Sigmoid colon (tissue), 7 donors: ENCODE results near the gene SPATA13. TPM values are rescaled to one million over a fixed set of nuclear protein-coding genes. Genes with fewer than 3 reads are reported as not detected.
A peak's percentile ranks its signal among the peaks of the same experiment; 100 is the strongest.

Experiments
- DNase-seq: peaks from one replicate; pipeline ENCODE4 v3.0.0-alpha.2; 2019
- H3K27ac ChIP-seq, 4 donors: fragments of 200-600 bp; sonication (generic); one replicate each; pipeline ENCODE4 v1.5.1; 2016 to 2019; ENCODE audit warnings: mild to moderate bottlenecking in 1 of 4
- H3K27me3 ChIP-seq, 3 donors: fragments of 200-600 bp; sonication (generic); one replicate each; pipeline ENCODE4 v1.5.1; 2019; ENCODE audit warnings: mild to moderate bottlenecking in 1 of 3
- H3K36me3 ChIP-seq, 4 donors: fragments of 200-600 bp; sonication (generic); one replicate each; pipeline ENCODE4 v1.5.1; 2016 to 2019
- H3K4me1 ChIP-seq, 4 donors: fragments of 200-600 bp; sonication (generic); one replicate each; pipeline ENCODE4 v1.5.1; 2017 to 2019
- H3K4me3 ChIP-seq, 4 donors: fragments of 200-600 bp; sonication (generic); one replicate each; pipeline ENCODE4 v1.5.1; 2017 to 2019; ENCODE audit warnings: mild to moderate bottlenecking in 2 of 4, moderate library complexity in 1 of 4
- H3K9me3 ChIP-seq, 4 donors: fragments of 200-600 bp in 3 of 4; sonication (generic) in 3 of 4; one replicate each; pipeline versions ENCODE4 v1.5.1 to v1.6.1; 2013 to 2019
- EP300 ChIP-seq, 4 donors: sonication (generic); formaldehyde crosslinking; IDR thresholded peaks; one replicate each; pipeline ENCODE4 v1.6.1; 2017; ENCODE audit warnings: antibody characterized with exemption in 4 of 4
- POLR2A ChIP-seq, 2 donors: fragments of 450-650 bp; IDR thresholded peaks; one replicate each; pipeline ENCODE4 v1.6.1; 2016; ENCODE audit warnings: antibody characterized with exemption in 2 of 2, mild to moderate bottlenecking in 2 of 2, moderate library complexity in 2 of 2
- POLR2AphosphoS5 ChIP-seq, 4 donors: sonication (generic); formaldehyde crosslinking; IDR thresholded peaks; one replicate each; pipeline ENCODE4 v1.6.1; 2017; ENCODE audit warnings: antibody characterized with exemption in 4 of 4
- WGBS, 2 donors: extraction: QIAGEN DNeasy Blood & Tissue Kit; methylation state at CpG; one replicate each; pipeline ENCODE4 v1.1.7; 2013; 5-methylcytosine and 5-hydroxymethylcytosine counted together
- intact Hi-C: fragments of 100-400 bp; cut with DNase I; formaldehyde crosslinking; loops from one replicate; pipeline ENCODE4 v1.15.1; 2023
- polyA plus RNA-seq, 3 donors: library from polyadenylated mRNA; stranded (reverse); fragments of 200-250 nt; gene quantifications; one replicate each; pipeline ENCODE4 v1.2.3, GENCODE V29; 2013
- total RNA-seq, 4 donors: library from RNA; depleted of rRNA; stranded (reverse); fragments of >200 nt; gene quantifications; one replicate each; pipeline ENCODE4 v1.1.0, GENCODE V29; 2016
- TF ChIP-seq, protein P1 (sequence below), 4 experiments: fragments of 450-650 bp in 3 of 4; fragments of 200-600 bp in 1 of 4; IDR thresholded peaks; one replicate each; pipeline ENCODE4 v1.5.1; 2016 to 2019; ENCODE audit warnings: antibody characterized with exemption in 4 of 4, mild to moderate bottlenecking in 3 of 4, moderate library complexity in 2 of 4
- donor health status: healthy with polysubstance abuse.
- donor health status: Bipolar disorder and iron deficiency.
- donor health status: healthy.

The SPATA13 gene
- total RNA-seq: 10 to 100 TPM; 16.1 to 29.4 (median 21.7) TPM
- polyA plus RNA-seq: 10 to 100 TPM; 15.6 to 20.6 (median 18.1) TPM

DNA sequence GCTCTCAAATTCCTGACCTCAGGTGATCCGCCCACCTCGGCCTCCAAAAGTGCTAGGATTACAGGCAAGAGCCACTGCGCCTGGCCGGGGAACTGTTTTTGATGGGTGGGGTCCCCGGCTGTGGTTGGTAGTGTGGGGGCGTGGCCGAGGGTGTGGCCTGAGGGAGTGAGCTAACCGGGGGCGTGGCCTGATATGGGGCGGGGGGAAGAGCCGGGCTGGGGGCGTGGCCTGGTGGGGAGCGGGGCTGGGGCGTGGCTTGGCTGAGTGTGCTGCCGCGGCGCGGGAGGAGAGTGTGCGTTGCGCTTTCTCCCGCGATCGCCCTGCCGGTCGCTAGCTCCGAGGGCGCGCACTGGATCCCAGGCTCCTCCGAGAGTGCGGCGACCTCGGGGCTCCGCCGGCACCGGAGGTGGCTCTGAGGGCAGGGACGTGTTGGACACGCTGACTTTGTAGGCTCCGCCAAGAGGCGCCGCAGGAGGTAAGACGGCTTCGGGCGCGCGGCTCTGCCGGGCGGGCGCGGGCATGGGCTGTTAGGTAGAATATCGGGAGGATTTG is at the start of gene SPATA13:
Gene SPATA13 (plus strand): TSS at position 263 of the 552 bp plus-strand sequence. CDS start 62,210 bp downstream, outside the sequence.
- TF ChIP-seq, protein P1, sequence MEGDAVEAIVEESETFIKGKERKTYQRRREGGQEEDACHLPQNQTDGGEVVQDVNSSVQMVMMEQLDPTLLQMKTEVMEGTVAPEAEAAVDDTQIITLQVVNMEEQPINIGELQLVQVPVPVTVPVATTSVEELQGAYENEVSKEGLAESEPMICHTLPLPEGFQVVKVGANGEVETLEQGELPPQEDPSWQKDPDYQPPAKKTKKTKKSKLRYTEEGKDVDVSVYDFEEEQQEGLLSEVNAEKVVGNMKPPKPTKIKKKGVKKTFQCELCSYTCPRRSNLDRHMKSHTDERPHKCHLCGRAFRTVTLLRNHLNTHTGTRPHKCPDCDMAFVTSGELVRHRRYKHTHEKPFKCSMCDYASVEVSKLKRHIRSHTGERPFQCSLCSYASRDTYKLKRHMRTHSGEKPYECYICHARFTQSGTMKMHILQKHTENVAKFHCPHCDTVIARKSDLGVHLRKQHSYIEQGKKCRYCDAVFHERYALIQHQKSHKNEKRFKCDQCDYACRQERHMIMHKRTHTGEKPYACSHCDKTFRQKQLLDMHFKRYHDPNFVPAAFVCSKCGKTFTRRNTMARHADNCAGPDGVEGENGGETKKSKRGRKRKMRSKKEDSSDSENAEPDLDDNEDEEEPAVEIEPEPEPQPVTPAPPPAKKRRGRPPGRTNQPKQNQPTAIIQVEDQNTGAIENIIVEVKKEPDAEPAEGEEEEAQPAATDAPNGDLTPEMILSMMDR (IDR thresholded peaks at IDR 0.05): no peak
- TF ChIP-seq POLR2AphosphoS5 (IDR thresholded peaks at IDR 0.05): peak; percentile 40 to 92 (median 85)
- TF ChIP-seq POLR2A (IDR thresholded peaks at IDR 0.05): peak; percentile 16 to 50
- no peak for TF ChIP-seq EP300 (IDR thresholded peaks at IDR 0.05)
- 0 to 1% methylated on average over 50 of the region's 50 CpGs for WGBS, 2 donors

DNA sequence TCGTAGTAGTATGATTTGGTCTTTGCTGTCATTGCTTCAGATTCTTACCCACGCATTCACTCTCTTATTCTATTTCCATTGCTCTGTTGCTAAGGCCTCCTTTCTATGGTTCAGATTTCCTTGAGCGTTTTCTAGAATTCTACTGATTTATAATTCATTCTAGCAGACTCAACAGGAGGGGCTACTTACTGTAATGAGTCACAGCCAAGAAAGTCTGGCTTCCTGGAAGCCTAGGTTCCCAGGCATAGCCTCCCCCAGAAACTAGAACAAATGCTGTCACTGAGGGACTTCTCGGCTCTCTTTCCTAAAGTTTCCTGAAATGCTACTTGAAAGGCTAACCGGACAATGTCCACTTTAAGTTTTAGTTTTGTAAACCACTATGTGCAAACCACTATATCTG is 47.7 kb upstream of the SPATA13 start:
- 81 to 85% methylated on average over 5 of the region's 5 CpGs for WGBS, 2 donors
- no peaks in the 10 kb centered on the region for H3K4me1 ChIP-seq
- H3K9me3 ChIP-seq: no peaks in the 10 kb centered on the region
- TF ChIP-seq, protein P1 (IDR thresholded peaks at IDR 0.05): no peak
- TF ChIP-seq POLR2AphosphoS5 (IDR thresholded peaks at IDR 0.05) (no peak), POLR2A (IDR thresholded peaks at IDR 0.05) (no peak), EP300 (IDR thresholded peaks at IDR 0.05) (no peak)
- H3K27ac ChIP-seq: no peak overlapping the region
- DNase-seq: no peak
- intact Hi-C loops: no loop called here
- H3K27me3 ChIP-seq: no peaks in the 10 kb centered on the region
- no peaks in the 10 kb centered on the region for H3K36me3 ChIP-seq
- H3K4me3 ChIP-seq: no peak overlapping the region

More for the DNA sequence above, at the start of gene SPATA13:
- Histone ChIP-seq H3K4me1 (peaks cover 0 to 37% (median 29%) of the 10 kb centered on the region in 4 donors), H3K27ac (peak within 1 kb of the TSS; percentile 70 to 79 (median 73)), H3K4me3 (peak within 1 kb of the TSS; percentile 66 to 94 (median 80)), H3K36me3 (no peaks in the 10 kb centered on the region), H3K27me3 (no peaks in the 10 kb centered on the region), H3K9me3 (no peaks in the 10 kb centered on the region)
- intact Hi-C loops: loop anchor here (5.0 kb wide), 3 partner anchors 37 to 108 kb away; no protein-coding TSS in a partner anchor
- DNase-seq: peak; percentile 96

DNA sequence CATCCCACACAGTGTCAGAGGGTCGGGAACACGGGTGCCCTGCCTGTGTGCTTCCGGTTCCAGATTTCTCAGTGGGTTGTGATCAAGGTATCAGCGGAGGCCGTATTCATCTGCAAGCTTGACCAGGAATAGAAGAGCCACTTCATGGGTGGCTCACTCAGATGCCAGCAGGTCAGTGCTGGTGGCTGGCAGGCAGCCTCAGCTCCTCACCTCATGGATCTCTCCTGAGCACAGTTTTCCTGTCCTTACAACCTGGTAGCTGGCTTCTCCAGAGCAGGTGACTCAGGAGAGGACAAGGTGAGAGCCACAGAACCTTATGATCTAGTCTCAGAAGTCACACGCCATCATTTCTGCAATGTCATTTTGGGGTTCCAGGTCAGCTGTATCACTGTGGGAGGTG is 44.8 kb upstream of the SPATA13 start:
- 92 to 95% methylated on average over 6 of the region's 6 CpGs for WGBS, 2 donors
- TF ChIP-seq, protein P1 (IDR thresholded peaks at IDR 0.05): no peak
- no peak for TF ChIP-seq POLR2AphosphoS5 (IDR thresholded peaks at IDR 0.05)
- TF ChIP-seq EP300 (IDR thresholded peaks at IDR 0.05): no peak
- no peak for TF ChIP-seq POLR2A (IDR thresholded peaks at IDR 0.05)

DNA sequence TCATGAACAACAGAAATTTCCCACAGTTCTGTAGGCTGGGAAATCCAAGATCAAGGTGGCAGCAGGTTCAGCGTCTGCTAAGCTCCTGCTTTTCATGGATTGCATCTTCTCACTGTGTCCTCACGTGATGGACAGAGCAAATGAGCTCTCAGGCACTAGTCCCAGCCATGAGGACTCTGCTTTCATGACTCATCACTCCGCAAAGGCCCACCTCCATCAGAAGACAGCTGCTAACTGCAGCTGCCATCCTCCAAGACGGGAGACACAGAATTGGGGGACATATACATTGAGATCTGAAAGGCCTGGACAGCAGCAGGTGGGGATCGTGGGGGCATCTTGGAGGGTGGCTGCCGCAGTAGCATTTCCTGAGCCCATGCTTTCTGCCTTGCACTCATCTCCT is 44.4 kb upstream of the SPATA13 start:
- intact Hi-C loops: no loop called here
- Histone ChIP-seq H3K4me1 (peaks cover 0 to 14% (median 12%) of the 10 kb centered on the region in 4 donors), H3K36me3 (no peaks in the 10 kb centered on the region), H3K9me3 (no peaks in the 10 kb centered on the region), H3K27ac (no peak overlapping the region), H3K4me3 (no peak overlapping the region), H3K27me3 (no peaks in the 10 kb centered on the region)
- 90 to 91% methylated on average over 6 of the region's 6 CpGs for WGBS, 2 donors
- TF ChIP-seq POLR2AphosphoS5 (IDR thresholded peaks at IDR 0.05) (no peak), POLR2A (IDR thresholded peaks at IDR 0.05) (no peak), EP300 (IDR thresholded peaks at IDR 0.05) (no peak)
- TF ChIP-seq, protein P1 (IDR thresholded peaks at IDR 0.05): no peak
- no peak for DNase-seq

More for the DNA sequence above, 44.8 kb upstream of the SPATA13 start:
- Histone ChIP-seq H3K4me1 (peaks cover 0 to 13% (median 12%) of the 10 kb centered on the region in 4 donors), H3K27ac (no peak overlapping the region), H3K36me3 (no peaks in the 10 kb centered on the region), H3K27me3 (no peaks in the 10 kb centered on the region), H3K4me3 (no peak overlapping the region), H3K9me3 (no peaks in the 10 kb centered on the region)
- intact Hi-C loops: no loop called here
- no peak for DNase-seq
